NCI-H2227 treated with DMSO at 0.1 percent for 48 hours (cell line): ENCODE data around the gene ABCC11.
"Not testable (repeated sequence)": the region's sequence is repeated elsewhere in the genome, so short reads cannot be mapped to it uniquely, and the experiment has no call there.

Experiments used
- DNase-seq: peaks from one replicate; lab custom pipeline; 2025; lab: John Stamatoyannopoulos, UW

Gene ABCC11

DNA sequence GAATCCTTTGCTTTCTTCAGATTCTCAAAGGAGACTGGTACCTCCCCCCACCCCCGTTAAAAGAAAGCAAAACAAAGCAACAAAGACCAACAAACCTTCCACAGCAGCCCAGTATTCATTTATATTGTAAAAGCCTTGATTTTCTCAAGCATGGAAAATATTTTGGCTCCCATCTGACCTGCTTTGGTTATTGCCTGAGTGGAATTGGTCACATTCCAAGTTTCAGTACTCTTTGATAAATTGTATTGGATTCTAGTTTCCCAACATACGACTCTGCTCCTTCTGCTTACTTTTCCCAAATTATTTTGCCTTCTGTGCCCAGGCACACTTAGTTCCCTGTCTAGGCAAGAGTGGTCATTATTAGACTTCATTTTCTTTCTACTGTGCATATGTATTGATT, 1.3 kb downstream of the ABCC11 start:
- DNase-seq: no peak

DNA sequence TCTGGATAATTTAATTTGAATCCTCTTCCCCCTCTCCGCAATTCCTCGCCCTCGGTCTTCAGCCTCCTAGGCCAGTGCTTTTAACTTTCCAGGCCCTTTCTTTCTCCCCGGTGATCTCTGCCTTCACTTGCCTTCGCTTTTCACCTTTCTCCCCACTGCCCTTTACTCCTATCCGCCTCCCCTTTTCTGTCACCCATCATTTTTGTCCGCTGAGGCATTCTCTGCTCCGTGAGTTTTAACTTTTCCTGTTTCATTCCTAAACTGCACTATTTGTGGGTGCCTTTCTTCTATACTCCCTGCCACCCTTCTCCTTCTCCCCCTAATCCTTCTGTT, 2.5 kb downstream of the ABCC11 start:
- DNase-seq: no peak

DNA sequence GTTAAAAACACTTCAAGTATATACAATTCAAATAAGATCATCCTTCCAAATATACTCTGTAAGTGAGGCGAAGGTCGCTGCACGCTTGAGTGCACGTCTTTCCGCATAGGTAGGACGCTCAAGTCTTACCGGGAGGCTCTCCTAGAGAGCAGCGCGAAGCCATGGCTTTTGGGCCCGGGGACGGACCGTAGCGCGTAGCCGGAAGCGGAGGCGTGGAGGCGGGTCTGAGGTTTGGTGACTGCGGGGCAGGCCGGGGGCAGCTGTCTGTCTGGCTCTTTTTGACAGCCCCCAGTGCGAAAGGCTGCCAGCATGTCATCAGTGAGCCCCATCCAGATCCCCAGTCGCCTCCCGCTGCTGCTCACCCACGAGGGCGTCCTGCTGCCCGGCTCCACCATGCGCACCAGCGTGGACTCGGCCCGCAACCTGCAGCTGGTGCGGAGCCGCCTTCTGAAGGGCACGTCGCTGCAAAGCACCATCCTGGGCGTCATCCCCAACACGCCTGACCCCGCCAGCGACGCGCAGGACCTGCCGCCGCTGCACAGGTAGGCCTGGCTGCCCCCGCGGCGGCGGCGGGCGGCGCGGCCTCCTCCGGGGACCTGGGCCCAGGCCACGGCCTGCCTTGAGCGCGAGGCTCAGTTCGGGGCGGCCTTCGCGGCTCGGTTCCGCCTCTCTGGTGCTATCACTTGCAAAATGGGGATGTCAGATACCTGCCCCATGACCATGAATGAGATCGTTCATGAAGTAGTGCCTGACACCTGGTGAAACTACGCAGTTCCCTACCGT, 3.1 kb downstream of the ABCC11 start, which contains the start of gene LONP2:
Gene LONP2 (plus strand): TSS at position 221 of the 783 bp plus-strand sequence. CDS start 89 bp downstream, at position 310.
- peak; percentile 60 for DNase-seq

DNA sequence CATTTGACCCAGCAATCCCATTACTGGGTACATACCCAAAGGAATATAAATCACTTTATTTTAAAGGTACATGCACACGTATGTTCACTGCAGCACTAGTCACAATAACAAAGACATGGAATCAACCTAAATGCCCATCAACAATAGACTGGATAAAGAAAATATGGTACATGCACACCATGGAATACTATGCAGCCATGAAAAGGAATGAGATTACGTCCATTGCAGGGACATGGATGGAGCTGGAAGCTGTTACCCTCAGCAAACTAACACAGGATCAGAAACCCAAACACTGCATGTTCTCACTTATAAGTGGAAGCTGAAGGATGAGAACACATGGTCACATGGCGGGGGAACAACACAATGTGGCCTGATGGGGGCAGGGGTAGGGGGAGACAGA, 7.2 kb downstream of the ABCC11 start:
- DNase-seq: not testable (repeated sequence)

DNA sequence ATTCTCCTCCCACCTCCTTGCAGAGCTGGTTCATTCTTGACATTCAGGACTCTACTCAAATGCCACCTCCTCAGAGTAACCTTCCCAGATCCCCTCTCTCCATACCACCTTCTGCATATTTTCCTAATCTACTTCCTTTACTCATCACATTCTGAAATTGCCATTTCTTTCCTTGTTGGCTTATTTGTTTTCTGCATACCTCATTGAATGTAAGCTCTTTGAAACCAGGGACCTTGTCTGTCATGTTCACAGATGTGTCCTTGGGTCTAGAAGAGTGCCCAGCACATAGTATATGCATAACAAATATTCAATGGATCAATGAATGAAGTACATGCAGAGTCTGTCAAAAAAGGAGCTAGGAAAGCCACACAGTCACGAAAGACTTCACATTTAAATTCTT, 11.1 kb downstream of the ABCC11 start:
- no peak for DNase-seq

DNA sequence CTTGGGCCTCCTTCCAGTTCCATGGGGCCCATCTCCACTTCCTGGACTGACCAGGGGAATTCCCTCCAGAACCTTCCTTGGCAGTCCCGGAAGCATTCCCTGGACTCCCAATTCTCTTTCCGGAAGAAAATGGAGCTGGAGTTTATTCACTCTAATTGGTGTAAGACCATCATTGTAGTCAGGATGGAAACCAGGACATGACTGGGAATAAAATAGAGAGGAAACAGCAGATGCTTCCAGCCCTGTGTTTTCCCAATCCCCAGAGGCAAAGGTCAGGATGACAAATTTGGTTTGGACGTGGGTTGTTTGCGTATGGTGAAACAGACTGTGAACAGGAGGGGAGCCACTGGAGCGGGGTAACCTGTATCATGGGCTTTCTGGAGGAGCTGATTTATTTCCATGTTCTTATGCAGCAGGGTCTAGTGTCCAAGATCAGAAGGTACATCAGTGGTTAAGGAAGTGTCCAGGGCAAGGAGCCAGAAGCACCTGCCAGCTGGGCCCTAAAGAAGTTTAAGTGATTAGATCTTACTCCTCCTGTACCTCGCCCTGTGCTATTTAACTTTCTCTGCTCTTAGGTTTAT, 11.7 kb downstream of the ABCC11 start:
- no peak for DNase-seq

DNA sequence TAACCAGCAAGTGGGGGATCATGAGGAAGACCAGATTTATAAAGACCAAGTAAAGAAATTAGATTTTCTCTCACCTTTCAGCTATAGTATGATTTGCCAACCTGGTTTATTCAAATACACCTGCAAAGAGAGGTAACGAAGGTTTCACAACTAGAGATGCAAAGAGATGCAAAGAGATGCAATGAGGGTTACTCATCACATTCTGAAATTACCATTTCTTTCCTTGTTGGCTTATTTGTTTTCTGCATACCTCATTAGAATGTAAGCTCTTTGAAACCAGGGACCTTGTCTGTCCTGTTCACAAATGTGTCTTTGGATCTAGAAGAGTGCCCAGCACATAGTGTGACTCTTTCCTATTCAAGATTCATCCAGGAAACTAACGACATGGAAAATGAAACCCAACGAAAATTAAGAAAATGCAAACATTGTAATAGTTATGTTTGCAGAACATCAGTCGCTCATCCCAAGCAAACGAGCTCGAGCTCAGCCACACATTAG, 12.2 kb downstream of the ABCC11 start:
- DNase-seq: no peak

DNA sequence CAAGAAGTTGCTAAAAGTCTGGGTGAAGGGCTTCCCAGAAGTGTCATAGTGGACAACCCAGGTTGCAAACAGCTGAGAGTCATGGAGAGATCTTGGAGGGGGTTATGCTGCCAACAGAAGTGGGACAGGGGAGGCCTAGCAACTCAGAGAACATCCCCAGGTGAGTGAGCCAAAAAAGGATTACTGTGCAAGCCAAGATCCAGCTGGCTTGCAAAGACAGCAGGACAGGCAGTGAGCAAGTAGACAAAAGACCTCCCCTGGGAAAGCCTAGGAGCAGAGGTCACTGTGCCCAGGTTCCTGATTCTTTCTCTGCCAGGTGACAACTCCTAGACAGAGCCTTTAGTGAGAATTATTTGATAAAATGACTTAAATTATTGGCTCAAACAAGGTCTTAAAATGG, 12.7 kb downstream of the ABCC11 start:
- no peak for DNase-seq

DNA sequence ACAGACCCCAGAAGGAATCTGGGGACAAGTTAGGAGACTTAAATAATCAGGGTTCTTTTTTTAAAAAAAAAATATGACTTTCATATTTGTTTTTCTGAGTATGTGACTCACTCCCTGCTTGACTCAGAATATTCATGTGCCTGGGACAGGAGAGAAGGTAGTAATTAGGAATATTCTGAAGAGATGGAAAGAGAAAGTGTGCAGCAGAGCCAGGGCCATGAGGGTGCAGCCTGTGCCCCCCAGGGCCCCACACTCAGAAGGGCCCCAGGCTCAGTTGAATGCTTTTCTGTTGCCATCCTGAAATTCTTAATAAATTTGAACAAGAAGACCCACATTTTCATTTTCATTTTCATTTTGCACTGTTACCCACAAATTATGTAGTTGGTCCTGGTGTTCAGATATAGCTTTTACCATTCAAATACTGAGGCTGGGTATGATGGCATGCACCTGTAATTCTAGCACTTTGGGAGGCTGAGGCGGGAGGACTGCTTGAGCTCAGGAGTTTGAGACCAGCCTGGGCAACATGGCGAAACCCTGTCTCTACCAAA, 14.8 kb downstream of the ABCC11 start:
- DNase-seq: no peak

DNA sequence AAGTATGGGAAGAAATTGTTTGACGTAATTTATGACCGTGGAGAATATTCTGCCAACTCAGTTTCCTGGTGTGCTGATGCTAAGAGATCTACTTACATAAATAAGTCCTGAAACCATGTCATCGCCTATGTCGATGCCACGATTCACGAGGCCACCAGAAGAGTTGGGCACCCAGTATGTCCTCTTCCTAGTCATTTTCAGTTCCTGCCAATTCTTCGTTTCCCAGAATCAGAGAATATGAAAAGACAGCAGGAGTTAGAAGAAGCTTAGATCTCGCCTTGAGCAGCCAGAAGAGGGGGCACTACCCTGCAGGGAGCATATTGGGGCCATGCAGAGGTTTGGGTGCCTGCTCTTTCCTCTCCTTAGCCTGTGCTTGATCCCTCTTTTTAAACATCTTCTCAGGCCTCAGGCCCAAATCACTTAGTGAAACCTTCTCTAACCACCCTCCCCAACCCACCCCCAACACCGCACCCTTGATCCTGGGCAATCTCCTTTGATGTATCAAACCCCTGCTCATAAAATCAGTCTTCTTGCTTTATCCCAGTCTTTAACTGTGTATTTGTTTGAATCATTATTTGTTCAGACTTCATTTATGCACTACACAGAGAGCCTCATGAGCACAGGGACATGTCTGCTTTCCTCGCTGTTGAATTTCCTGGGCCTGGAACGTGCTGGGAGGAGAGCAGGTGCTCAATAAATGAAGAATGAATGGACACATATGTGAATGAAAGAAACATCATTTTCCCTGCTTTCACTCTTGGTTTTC, 15.4 kb downstream of the ABCC11 start:
- no peak for DNase-seq

DNA sequence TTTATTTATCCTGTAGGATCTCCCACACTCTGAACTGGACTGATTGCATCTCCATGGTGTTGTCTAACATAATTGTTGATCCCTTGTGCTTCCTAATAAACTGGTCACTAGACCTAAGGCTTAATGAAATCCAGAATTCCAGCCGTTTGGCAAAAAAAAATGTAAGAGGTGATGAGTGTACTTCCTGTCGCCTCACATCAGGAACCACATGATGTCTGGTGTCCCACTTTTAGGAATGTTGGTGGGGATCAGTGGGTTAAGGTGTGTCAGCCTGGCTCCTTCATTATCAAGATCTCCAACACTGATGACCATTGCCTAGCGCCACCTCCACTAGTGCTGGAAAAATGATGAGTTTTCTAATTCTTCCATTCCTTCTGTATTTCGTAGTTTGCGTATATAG, 21.9 kb downstream of the ABCC11 start:
- no peak for DNase-seq

DNA sequence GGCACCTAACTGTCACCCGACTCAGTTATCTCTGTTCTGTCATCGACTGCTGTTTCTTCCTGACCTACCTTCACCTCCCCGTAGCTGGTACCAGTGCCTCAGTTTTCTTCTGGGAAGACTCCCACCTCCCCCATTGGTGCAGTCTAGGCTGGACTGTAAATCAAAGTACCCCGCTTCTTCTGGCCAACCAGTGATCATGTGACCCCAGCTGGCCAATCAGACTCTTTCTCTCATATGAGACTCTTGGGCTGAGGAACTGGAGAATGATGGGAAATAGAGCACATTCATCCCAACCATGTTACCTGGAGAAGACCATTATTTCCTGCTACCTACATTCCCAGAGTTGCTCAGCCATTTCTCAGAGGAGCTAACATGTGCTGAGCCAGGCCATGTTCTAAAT, 23.8 kb downstream of the ABCC11 start:
- no peak for DNase-seq

DNA sequence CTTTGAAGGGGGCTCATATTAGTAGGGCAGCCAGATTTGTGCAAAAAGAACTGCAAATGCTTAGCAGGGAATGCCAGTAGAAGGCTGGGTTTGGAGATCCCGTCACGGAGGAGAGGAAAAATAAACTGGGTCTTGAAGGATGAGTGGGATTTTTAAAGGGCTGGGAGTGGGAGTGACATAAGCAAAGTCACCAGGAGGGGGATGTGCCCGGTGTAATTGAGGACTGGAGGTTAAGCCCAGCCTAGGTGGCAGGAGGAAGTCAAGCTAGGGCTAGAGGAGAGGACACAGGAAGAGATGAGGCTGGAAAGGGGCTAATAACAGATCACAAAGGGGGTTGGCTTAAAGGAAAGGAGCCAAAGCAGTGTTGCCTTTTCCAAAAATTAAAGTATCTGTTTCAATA, 26.4 kb downstream of the ABCC11 start:
- DNase-seq: no peak

DNA sequence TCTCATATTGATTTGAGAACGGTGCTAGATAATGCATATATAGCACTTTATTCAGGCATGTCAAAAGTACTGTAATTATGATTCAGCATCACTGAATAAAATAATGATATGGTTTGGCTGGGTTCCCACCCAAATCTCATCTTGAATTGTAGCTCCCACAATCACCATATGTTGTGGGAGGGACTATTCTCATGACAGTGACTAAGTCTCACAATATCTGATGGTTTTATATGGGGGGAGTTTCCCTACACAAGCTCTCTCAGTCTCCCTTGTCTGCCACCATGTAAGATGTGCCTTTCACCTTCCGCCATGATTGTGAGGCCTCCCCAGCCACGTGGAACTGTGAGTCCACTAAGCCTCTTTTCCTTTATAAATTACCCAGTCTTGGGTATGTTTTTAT, 28.9 kb downstream of the ABCC11 start:
- DNase-seq: no peak

DNA sequence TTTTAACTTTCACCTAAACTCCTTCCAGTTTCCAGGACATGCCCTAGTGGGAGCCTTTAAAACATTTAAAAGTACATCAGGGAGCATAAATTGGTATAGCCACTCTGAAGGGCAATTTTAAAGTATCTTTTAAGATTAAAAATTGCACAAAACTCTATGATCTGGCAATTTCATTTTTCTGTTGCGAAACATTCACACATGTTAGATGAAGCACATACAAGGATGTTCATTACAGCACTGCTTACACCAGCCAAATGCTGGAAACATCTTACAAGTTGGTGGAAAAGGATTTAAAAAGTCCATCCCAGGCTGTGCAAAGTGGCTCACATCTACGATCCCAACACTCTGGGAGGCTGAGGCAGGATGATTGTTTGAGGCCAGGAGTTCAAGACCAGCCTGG, 29.6 kb downstream of the ABCC11 start:
- DNase-seq: no peak

DNA sequence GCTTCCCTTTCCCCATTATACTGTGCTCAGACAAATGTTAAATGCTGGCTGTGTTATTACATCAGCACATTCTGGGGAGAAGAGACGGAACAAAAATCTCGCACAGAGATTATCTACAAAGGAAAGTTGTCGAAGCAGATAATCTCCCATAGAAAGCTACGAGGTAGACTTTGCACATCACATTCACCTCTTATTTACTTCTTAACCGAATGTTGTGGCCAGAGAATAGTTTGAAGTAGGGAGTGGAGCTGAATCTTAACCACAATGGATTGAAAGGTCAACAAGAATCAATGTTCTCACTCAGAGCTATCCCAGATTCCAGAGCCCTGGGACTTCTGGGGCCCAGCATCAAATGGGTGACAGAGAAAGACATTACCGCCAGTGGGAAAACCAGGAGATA, 31.6 kb downstream of the ABCC11 start:
- DNase-seq: no peak

DNA sequence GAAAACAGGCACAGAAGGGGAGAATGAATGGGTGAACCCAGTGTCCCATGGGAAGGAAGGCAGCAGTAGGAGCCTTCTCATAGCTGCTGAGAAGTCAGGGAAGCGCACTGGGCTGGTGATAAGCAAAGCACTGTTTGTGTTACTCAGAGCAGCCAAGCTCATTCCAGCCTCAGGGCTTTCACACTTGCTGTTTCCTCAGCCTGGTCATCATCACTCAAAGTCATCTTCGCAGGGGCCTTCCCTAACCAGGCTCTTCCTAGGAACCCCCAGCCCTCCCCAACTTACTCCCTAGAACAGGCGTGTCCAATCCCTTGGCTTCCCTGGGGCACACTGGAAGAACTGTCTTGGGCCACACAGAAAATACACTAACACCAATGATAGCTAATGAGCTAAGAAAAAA, 35.3 kb downstream of the ABCC11 start:
- DNase-seq: no peak

DNA sequence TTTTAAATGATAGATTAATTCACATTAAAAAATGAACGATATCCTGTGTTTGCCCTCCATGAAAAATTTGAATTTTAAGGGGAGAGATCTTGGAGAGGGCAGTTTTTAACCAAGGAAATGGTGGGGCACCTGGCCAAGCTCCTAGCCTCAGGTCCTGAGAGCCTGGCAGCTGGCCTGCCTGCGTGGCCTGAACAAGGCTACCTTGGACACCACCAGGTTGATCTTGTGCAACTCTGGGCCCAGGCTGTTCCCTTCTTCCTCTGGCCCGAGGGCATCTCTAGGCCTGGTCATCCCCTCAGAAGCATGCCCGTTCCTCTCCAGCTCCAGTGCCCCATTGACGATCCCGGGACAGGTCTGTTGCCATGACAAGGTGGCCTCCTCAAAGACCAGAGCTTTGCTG, 36.6 kb downstream of the ABCC11 start:
- DNase-seq: no peak

DNA sequence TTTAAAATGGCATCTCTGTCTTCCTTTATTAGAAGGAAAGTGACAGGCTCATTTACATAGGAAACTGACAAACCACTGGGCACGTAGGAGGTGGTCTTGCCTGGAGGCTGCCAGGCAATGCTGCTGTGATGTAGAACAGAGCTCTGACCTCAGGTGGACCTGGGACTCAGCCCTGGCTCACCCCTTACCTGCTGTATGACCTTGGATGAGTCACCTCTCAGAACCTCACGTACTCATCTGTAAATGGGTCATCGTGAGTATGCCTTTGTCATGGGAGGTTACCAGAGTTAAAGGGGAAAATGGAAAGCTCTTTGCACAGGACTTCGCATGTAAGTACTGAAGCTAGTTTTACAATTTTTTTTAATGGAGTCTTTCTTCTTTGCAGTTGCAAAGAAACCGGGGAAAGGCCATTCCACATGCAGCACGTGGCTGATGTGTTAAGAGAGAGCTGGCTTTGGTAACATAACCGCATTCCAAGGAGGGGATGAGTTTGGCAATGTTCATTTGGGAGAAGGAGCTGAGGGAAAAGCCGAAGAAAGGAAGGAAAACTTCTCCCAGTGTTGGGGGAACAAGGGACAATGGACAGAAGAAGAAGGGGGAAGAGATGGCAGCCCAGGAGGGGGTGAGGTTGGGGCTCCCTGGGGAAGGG, 40.6 kb downstream of the ABCC11 start:
- no peak for DNase-seq

DNA sequence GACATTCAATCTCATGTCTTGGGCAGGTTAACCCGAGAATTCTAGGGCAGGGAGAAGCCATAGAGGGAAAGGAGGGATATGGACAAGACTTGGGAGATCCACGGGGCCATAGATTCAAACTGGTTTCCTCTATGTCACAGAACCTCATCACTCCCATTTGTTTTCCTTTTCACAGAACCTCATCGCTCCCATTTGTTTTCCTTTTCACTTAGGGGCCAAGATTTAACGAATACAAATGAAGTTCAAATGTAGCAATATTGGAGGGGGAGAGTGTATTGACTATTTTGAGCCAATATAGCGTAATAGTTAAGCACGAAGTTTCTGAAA, 42.6 kb downstream of the ABCC11 start:
- DNase-seq: no peak

DNA sequence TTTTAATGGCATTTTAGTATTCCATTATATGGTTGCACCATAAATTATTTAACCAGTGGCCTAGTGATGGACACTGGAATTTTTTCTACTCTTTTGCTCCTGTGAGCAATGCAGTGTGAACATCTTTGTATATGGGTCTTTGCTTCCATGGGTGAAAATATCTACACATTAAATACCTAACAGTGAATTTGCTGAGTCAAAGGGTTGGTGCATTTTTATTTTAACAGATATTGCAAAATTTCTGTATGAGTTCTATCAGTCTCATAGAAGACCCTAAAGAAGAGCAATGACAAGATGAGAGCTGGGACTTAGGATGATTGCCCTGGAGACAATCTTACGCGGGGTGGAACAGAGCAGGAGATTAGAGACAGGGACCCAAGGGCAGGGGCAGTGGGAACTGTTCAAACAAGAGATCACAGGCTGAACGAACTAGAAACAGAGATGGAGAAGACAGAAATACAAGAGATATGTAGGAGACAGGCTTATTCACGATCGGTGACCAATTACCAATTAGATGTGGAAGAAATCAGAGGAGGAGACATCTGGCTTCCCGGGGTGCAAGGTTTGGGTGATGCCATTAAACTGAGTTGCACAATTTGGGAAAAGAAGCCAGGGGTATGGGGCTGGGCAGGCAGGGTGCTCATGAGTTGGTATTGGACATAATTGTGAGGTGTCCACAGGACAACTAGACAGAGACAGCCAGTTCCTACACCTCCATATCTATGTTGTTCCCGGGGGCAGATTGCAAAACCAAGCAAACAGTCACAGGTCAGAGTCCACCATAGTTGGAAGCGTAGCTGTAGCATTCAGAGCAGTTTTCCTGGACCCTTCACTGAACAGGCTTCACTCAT, 43.1 kb downstream of the ABCC11 start:
- DNase-seq: no peak
